Measurements from ENCODE around the gene C21orf91.

GRCh38 chr21:17789069-17789468 is 30.1 kb downstream of the C21orf91 start:
- no peak for TF ChIP-seq CTCF (IDR thresholded peaks at IDR 0.05)
- no peak for TF ChIP-seq POLR2A (IDR thresholded peaks at IDR 0.05)
- no peak for TF ChIP-seq POLR2AphosphoS5 (IDR thresholded peaks at IDR 0.05)
- TF ChIP-seq EP300 (IDR thresholded peaks at IDR 0.05): no peak
